ENCODE measurements around the gene PCYT1A.

The PCYT1A gene

DNA sequence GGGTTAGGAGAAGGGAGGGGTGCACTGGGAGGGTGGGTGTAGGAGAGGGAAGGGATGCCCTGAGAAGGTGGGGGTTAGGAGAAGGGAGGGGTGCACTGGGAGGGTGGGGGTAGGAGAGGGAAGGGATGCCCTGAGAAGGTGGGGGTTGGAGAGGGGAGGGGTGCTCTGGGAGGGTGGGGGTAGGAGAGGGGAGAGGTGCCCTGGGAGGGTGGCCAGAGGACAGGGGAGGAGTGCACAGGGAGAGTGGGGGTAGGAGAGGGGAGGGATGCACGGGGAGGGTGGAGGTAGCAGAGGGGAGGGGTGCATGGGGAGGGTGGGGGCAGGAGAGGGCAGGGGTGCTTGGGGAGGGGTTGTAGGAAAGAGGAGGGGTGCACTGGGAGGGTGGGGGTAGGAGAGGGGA is 47.5 kb upstream of the PCYT1A start:
- no peak for ATAC-seq
- no peak for TF ChIP-seq TOX (CRISPR knock-in tag; IDR thresholded peaks at IDR 0.05; ENCODE audit: borderline replicate concordance)
- no peak for TF ChIP-seq TCF4 (CRISPR knock-in tag; IDR thresholded peaks at IDR 0.05; ENCODE audit: borderline replicate concordance)
- no peak for TF ChIP-seq CSDC2 (CRISPR knock-in tag; IDR thresholded peaks at IDR 0.05)
- no peak for TF ChIP-seq GLIS3 (CRISPR knock-in tag; IDR thresholded peaks at IDR 0.05)
- TF ChIP-seq, protein P1, sequence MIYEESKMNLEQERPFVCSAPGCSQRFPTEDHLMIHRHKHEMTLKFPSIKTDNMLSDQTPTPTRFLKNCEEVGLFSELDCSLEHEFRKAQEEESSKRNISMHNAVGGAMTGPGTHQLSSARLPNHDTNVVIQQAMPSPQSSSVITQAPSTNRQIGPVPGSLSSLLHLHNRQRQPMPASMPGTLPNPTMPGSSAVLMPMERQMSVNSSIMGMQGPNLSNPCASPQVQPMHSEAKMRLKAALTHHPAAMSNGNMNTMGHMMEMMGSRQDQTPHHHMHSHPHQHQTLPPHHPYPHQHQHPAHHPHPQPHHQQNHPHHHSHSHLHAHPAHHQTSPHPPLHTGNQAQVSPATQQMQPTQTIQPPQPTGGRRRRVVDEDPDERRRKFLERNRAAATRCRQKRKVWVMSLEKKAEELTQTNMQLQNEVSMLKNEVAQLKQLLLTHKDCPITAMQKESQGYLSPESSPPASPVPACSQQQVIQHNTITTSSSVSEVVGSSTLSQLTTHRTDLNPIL (CRISPR knock-in tag; IDR thresholded peaks at IDR 0.05; ENCODE audit: low read depth), result no peak
- no peak for TF ChIP-seq ARNTL (CRISPR knock-in tag; IDR thresholded peaks at IDR 0.05; ENCODE audit: borderline replicate concordance, low read depth)
- no peak for TF ChIP-seq ISL1 (CRISPR knock-in tag; IDR thresholded peaks at IDR 0.05)
- TF ChIP-seq SNAI2 (CRISPR knock-in tag; IDR thresholded peaks at IDR 0.05), result no peak
- TF ChIP-seq RARB (CRISPR knock-in tag; IDR thresholded peaks at IDR 0.05), result no peak
- TF ChIP-seq, protein P2, sequence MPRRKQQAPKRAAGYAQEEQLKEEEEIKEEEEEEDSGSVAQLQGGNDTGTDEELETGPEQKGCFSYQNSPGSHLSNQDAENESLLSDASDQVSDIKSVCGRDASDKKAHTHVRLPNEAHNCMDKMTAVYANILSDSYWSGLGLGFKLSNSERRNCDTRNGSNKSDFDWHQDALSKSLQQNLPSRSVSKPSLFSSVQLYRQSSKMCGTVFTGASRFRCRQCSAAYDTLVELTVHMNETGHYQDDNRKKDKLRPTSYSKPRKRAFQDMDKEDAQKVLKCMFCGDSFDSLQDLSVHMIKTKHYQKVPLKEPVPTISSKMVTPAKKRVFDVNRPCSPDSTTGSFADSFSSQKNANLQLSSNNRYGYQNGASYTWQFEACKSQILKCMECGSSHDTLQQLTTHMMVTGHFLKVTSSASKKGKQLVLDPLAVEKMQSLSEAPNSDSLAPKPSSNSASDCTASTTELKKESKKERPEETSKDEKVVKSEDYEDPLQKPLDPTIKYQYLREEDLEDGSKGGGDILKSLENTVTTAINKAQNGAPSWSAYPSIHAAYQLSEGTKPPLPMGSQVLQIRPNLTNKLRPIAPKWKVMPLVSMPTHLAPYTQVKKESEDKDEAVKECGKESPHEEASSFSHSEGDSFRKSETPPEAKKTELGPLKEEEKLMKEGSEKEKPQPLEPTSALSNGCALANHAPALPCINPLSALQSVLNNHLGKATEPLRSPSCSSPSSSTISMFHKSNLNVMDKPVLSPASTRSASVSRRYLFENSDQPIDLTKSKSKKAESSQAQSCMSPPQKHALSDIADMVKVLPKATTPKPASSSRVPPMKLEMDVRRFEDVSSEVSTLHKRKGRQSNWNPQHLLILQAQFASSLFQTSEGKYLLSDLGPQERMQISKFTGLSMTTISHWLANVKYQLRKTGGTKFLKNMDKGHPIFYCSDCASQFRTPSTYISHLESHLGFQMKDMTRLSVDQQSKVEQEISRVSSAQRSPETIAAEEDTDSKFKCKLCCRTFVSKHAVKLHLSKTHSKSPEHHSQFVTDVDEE (CRISPR knock-in tag; IDR thresholded peaks at IDR 0.05), result no peak
- no peak for TF ChIP-seq BACH2 (CRISPR knock-in tag; IDR thresholded peaks at IDR 0.05; ENCODE audit: borderline replicate concordance)
- no peak for TF ChIP-seq ZNF8 (CRISPR knock-in tag; IDR thresholded peaks at IDR 0.05)
- TF ChIP-seq ZFP3 (CRISPR knock-in tag; IDR thresholded peaks at IDR 0.05), result no peak
- no peak for TF ChIP-seq OSR1 (CRISPR knock-in tag; IDR thresholded peaks at IDR 0.05)
- TF ChIP-seq ZNF70 (CRISPR knock-in tag; IDR thresholded peaks at IDR 0.05), result no peak
- no peak for TF ChIP-seq ZFP30 (CRISPR knock-in tag; IDR thresholded peaks at IDR 0.05)
- TF ChIP-seq ZC3H10 (CRISPR knock-in tag; IDR thresholded peaks at IDR 0.05), result no peak
- TF ChIP-seq, protein P3, sequence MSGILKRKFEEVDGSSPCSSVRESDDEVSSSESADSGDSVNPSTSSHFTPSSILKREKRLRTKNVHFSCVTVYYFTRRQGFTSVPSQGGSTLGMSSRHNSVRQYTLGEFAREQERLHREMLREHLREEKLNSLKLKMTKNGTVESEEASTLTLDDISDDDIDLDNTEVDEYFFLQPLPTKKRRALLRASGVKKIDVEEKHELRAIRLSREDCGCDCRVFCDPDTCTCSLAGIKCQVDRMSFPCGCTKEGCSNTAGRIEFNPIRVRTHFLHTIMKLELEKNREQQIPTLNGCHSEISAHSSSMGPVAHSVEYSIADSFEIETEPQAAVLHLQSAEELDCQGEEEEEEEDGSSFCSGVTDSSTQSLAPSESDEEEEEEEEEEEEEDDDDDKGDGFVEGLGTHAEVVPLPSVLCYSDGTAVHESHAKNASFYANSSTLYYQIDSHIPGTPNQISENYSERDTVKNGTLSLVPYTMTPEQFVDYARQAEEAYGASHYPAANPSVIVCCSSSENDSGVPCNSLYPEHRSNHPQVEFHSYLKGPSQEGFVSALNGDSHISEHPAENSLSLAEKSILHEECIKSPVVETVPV (CRISPR knock-in tag; IDR thresholded peaks at IDR 0.05), result no peak
- TF ChIP-seq, protein P4, sequence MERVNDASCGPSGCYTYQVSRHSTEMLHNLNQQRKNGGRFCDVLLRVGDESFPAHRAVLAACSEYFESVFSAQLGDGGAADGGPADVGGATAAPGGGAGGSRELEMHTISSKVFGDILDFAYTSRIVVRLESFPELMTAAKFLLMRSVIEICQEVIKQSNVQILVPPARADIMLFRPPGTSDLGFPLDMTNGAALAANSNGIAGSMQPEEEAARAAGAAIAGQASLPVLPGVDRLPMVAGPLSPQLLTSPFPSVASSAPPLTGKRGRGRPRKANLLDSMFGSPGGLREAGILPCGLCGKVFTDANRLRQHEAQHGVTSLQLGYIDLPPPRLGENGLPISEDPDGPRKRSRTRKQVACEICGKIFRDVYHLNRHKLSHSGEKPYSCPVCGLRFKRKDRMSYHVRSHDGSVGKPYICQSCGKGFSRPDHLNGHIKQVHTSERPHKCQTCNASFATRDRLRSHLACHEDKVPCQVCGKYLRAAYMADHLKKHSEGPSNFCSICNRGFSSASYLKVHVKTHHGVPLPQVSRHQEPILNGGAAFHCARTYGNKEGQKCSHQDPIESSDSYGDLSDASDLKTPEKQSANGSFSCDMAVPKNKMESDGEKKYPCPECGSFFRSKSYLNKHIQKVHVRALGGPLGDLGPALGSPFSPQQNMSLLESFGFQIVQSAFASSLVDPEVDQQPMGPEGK (CRISPR knock-in tag; IDR thresholded peaks at IDR 0.05; ENCODE audit: borderline replicate concordance), result no peak

DNA sequence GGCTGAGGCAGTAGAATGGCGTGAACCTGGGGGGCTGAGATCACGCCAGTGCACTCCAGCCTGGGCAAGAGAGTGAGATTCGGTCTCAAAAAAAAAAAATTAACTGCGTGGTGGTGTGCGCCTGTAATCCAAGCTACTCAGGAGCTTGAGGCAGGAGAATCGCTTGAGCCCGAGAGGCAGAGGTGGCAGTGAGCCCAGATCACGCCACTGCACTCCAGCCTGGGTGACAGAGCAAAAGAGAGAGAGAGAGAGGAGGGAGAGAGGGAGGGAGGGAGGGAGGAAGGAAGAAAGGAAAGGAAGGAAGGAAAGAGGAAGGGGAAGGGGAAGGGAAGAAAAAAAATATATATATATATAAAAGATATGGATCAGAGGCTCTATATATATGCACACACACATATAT is 44.6 kb upstream of the PCYT1A start:
- ATAC-seq, result no peak
- TF ChIP-seq GLIS3 (CRISPR knock-in tag; IDR thresholded peaks at IDR 0.05) (no peak), TOX (CRISPR knock-in tag; IDR thresholded peaks at IDR 0.05; ENCODE audit: borderline replicate concordance) (no peak), PPARA (CRISPR knock-in tag; IDR thresholded peaks at IDR 0.05; ENCODE audit: borderline replicate concordance) (no peak), ARNTL (CRISPR knock-in tag; IDR thresholded peaks at IDR 0.05; ENCODE audit: borderline replicate concordance, low read depth) (no peak), BACH2 (CRISPR knock-in tag; IDR thresholded peaks at IDR 0.05; ENCODE audit: borderline replicate concordance) (no peak), SNAI2 (CRISPR knock-in tag; IDR thresholded peaks at IDR 0.05) (no peak), ZNF8 (CRISPR knock-in tag; IDR thresholded peaks at IDR 0.05) (no peak), TCF4 (CRISPR knock-in tag; IDR thresholded peaks at IDR 0.05; ENCODE audit: borderline replicate concordance) (no peak), ZNF70 (CRISPR knock-in tag; IDR thresholded peaks at IDR 0.05) (no peak)
- TF ChIP-seq, protein P3 (CRISPR knock-in tag; IDR thresholded peaks at IDR 0.05), result no peak
- TF ChIP-seq, protein P2 (CRISPR knock-in tag; IDR thresholded peaks at IDR 0.05), result no peak

Measured in SK-N-SH treated with all-trans-retinoic acid at 6 μM for 48 hours (cell line).